Panc1 (cell line): ENCODE data around the gene SLC12A9.

Experiments used
- CTCF ChIP-seq: fragments of 450-650 bp; IDR thresholded peaks from 2 replicates; pipeline ENCODE4 v1.5.1; 2017; ENCODE audit warnings: mild to moderate bottlenecking
- REST ChIP-seq, 2 experiments: IDR thresholded peaks; 2 replicates each; pipeline ENCODE4 v1.6.1; 2011 to 2012; ENCODE audit warnings: low read depth in 2 of 2, control low read depth in 1 of 2, low read length in 1 of 2, mild to moderate bottlenecking in 1 of 2, moderate library complexity in 1 of 2; ENCODE audit not compliant: insufficient read depth in 1 of 2
- SIN3A ChIP-seq: IDR thresholded peaks from 2 replicates; pipeline ENCODE4 v1.6.1; 2012; ENCODE audit warnings: low read depth, mild to moderate bottlenecking, low read length, moderate library complexity, borderline replicate concordance; ENCODE audit not compliant: insufficient read depth

- no peak for TF ChIP-seq CTCF
- no peak for TF ChIP-seq REST (IDR thresholded peaks at IDR 0.05; ENCODE audit: insufficient read depth in 1 of 2, low read depth in 2 of 2, low read length in 1 of 2)
- TF ChIP-seq SIN3A: no peak
These were observed 21.7 kb downstream of the SLC12A9 start for GRCh38 chr7:100874300-100874576.
